Muscle of leg (tissue), 11 donors: ENCODE results near the gene INTS14. TPM values are rescaled to one million over a fixed set of nuclear protein-coding genes. Genes with fewer than 3 reads are reported as not detected.
"Not testable (repeated sequence)": the region's sequence is repeated elsewhere in the genome, so short reads cannot be mapped to it uniquely, and the experiment has no call there.

Source experiments
- DNase-seq: peaks from one replicate; pipeline ENCODE4 v3.0.0; 2013
- H3K27ac ChIP-seq: one replicate; pipeline ENCODE4 v1.5.1; 2013; ENCODE audit warnings: mild to moderate bottlenecking, low read length, control low read depth
- H3K27me3 ChIP-seq: one replicate; pipeline ENCODE4 v1.6.1; 2013; ENCODE audit warnings: low read length; ENCODE audit not compliant: control insufficient read depth, insufficient read depth
- H3K36me3 ChIP-seq: one replicate; pipeline ENCODE4 v1.6.1; 2013; ENCODE audit warnings: low read length; ENCODE audit not compliant: control insufficient read depth, insufficient read depth
- H3K4me1 ChIP-seq: one replicate; pipeline ENCODE4 v1.6.1; 2013; ENCODE audit warnings: low read length; ENCODE audit not compliant: control insufficient read depth, insufficient read depth
- H3K4me3 ChIP-seq: one replicate; pipeline ENCODE4 v1.5.1; 2013; ENCODE audit warnings: low read length, control low read depth
- H3K9me3 ChIP-seq: replicated peaks from 2 replicates; pipeline ENCODE4 v1.6.1; 2013; ENCODE audit warnings: low read depth, low read length; ENCODE audit not compliant: control insufficient read depth
- WGBS: methylation state at CpG from one replicate; pipeline ENCODE4 v1.1.5; 2013; ENCODE audit warnings: missing lambda C conversion rate; ENCODE audit not compliant: insufficient coverage; 5-methylcytosine and 5-hydroxymethylcytosine counted together
- polyA plus RNA-seq, 8 donors: library from polyadenylated mRNA; unstranded; fragments of 120-200 nt; gene quantifications; one replicate each; pipeline versions ENCODE4 v1.2.1 to v1.2.3, GENCODE V29; 2013; ENCODE audit warnings: inconsistent platforms in 1 of 8, low replicate concordance in 1 of 8; ENCODE audit not compliant: insufficient read length in 8 of 8, insufficient read depth in 1 of 8
- total RNA-seq: library from RNA; stranded (reverse); fragments of 120-200 nt; gene quantifications from one replicate; pipeline ENCODE4 v1.2.4, GENCODE V29; 2013

The INTS14 gene
- total and polyA plus RNA-seq, 9 donors: 18.0 to 26.8 (median 22.3) TPM

GRCh38 chr15:65618560-65619109, 7.7 kb upstream of the INTS14 start:
- no peaks in the 10 kb centered on the region for H3K4me1 ChIP-seq
- no peaks in the 10 kb centered on the region for H3K36me3 ChIP-seq
- no peak overlapping the region for H3K4me3 ChIP-seq
- WGBS: no CpG with 5 or more reads among the region's 5 CpGs
- no peaks in the 10 kb centered on the region for H3K9me3 ChIP-seq
- no peak overlapping the region for H3K27ac ChIP-seq
- H3K27me3 ChIP-seq: no peaks in the 10 kb centered on the region
- DNase-seq: no peak

GRCh38 chr15:65615887-65616286, 5.0 kb upstream of the INTS14 start:
- DNase-seq, H3K36me3 ChIP-seq, H3K9me3 ChIP-seq, H3K27me3 ChIP-seq, H3K4me3 ChIP-seq, H3K27ac ChIP-seq: not testable (repeated sequence)
- peaks cover 11% of the 10 kb centered on the region for H3K4me1 ChIP-seq
- WGBS: no CpG with 5 or more reads among the region's 1 CpG

- Histone ChIP-seq H3K9me3 (no peaks in the 10 kb centered on the region), H3K4me1 (peaks cover 18% of the 10 kb centered on the region), H3K36me3 (no peaks in the 10 kb centered on the region), H3K27ac (no peak overlapping the region), H3K4me3 (no peak overlapping the region), H3K27me3 (no peaks in the 10 kb centered on the region)
- DNase-seq: no peak
- WGBS: 87% methylated on average over 3 of the region's 6 CpGs
Measured at GRCh38 chr15:65612949-65613744, 2.2 kb upstream of the INTS14 start.

- H3K4me1 ChIP-seq: peaks cover 18% of the 10 kb centered on the region
- no CpG with 5 or more reads among the region's 2 CpGs for WGBS
- no peaks in the 10 kb centered on the region for H3K36me3 ChIP-seq
- peak overlapping the region; percentile 96 for H3K27ac ChIP-seq
- DNase-seq: no peak
- H3K4me3 ChIP-seq: no peak overlapping the region
- H3K9me3 ChIP-seq: no peaks in the 10 kb centered on the region
- no peaks in the 10 kb centered on the region for H3K27me3 ChIP-seq
Measured at GRCh38 chr15:65612616-65612946, 1.6 kb upstream of the INTS14 start.

GRCh38 chr15:65611888-65612615, 1.1 kb upstream of the INTS14 start:
- DNase-seq: peak; percentile 17
- H3K4me1 ChIP-seq: peaks cover 18% of the 10 kb centered on the region
- H3K27ac ChIP-seq: peak overlapping the region; percentile 96
- H3K4me3 ChIP-seq: peak overlapping the region; percentile 97
- 70% methylated on average over 5 of the region's 5 CpGs for WGBS
- H3K36me3 ChIP-seq: peaks cover 2% of the 10 kb centered on the region
- H3K27me3 ChIP-seq: no peaks in the 10 kb centered on the region
- no peaks in the 10 kb centered on the region for H3K9me3 ChIP-seq

- H3K4me3 ChIP-seq: no peak overlapping the region
- no peak overlapping the region for H3K27ac ChIP-seq
- WGBS: no CpG with 5 or more reads among the region's 1 CpG
- H3K36me3 ChIP-seq: peaks cover 36% of the 10 kb centered on the region
- H3K4me1 ChIP-seq: no peaks in the 10 kb centered on the region
- H3K9me3 ChIP-seq: no peaks in the 10 kb centered on the region
- no peak for DNase-seq
- H3K27me3 ChIP-seq: no peaks in the 10 kb centered on the region
Measured at GRCh38 chr15:65603559-65603958, 7.4 kb downstream of the INTS14 start.

GRCh38 chr15:65603134-65603533, 7.8 kb downstream of the INTS14 start:
- Histone ChIP-seq H3K36me3 (peaks cover 39% of the 10 kb centered on the region), H3K9me3 (no peaks in the 10 kb centered on the region)
- no CpG with 5 or more reads among the region's 2 CpGs for WGBS

GRCh38 chr15:65599677-65600076, 11.3 kb downstream of the INTS14 start:
- H3K36me3 ChIP-seq: peaks cover 54% of the 10 kb centered on the region
- no peaks in the 10 kb centered on the region for H3K4me1 ChIP-seq
- no peaks in the 10 kb centered on the region for H3K9me3 ChIP-seq
- no peak for DNase-seq
- H3K4me3 ChIP-seq: no peak overlapping the region
- no peak overlapping the region for H3K27ac ChIP-seq
- no peaks in the 10 kb centered on the region for H3K27me3 ChIP-seq
- no CpG with 5 or more reads among the region's 5 CpGs for WGBS

More at GRCh38 chr15:65603134-65603533, 7.8 kb downstream of the INTS14 start:
- Histone ChIP-seq H3K4me3 (no peak overlapping the region), H3K4me1 (no peaks in the 10 kb centered on the region), H3K27ac (no peak overlapping the region), H3K27me3 (no peaks in the 10 kb centered on the region)
- DNase-seq: no peak

GRCh38 chr15:65598468-65598867, 12.5 kb downstream of the INTS14 start:
- no peaks in the 10 kb centered on the region for H3K27me3 ChIP-seq
- H3K9me3 ChIP-seq: no peaks in the 10 kb centered on the region
- no peak overlapping the region for H3K27ac ChIP-seq
- H3K36me3 ChIP-seq: peaks cover 53% of the 10 kb centered on the region
- DNase-seq: no peak
- no CpG with 5 or more reads among the region's 2 CpGs for WGBS
- no peaks in the 10 kb centered on the region for H3K4me1 ChIP-seq
- H3K4me3 ChIP-seq: no peak overlapping the region

- no CpG with 5 or more reads among the region's 3 CpGs for WGBS
- Histone ChIP-seq H3K9me3 (no peaks in the 10 kb centered on the region), H3K4me1 (no peaks in the 10 kb centered on the region), H3K27ac (no peak overlapping the region), H3K27me3 (no peaks in the 10 kb centered on the region), H3K4me3 (no peak overlapping the region), H3K36me3 (peaks cover 60% of the 10 kb centered on the region)
- DNase-seq: peak; percentile 17
Measured at GRCh38 chr15:65595960-65596359, 15.0 kb downstream of the INTS14 start.
